Ishikawa (cell line): ENCODE measurements around the gene GCFC2.

Source experiments
- EP300 ChIP-seq: IDR thresholded peaks from 2 replicates; pipeline ENCODE4 v1.6.1; 2012; ENCODE audit warnings: borderline replicate concordance
- TAF1 ChIP-seq: IDR thresholded peaks from 2 replicates; pipeline ENCODE4 v1.6.1; 2012; ENCODE audit warnings: low read depth, mild to moderate bottlenecking
- TEAD4 ChIP-seq: IDR thresholded peaks from 2 replicates; pipeline ENCODE4 v1.6.1; 2012

DNA sequence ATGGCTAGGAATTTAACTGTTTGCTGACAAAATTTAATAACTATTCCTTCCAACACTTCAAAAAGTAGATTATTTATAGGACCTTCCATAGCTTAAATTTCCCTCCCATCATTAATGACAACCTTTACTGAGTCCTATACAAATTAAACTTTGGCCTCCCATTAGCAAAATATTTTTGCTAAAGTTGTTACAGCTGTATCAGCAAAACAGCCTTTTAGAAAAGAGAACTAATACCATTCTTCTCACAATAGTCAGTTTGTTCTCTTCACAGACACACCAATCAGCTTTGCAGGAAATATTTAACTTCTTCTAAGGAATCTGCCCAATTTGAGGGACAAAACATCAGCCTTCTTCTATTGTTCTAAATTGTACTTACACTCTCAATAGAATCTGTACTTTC, 12.0 kb upstream of the GCFC2 start:
- TF ChIP-seq TEAD4 (no peak), TAF1 (no peak), EP300 (no peak)
